NT2/D1 (cell line): ENCODE data around the gene RAMP3.
"Not testable (repeated sequence)": the region's sequence is repeated elsewhere in the genome, so short reads cannot be mapped to it uniquely, and the experiment has no call there.

Source experiments
- DNase-seq: peaks from one replicate; pipeline ENCODE4 v3.0.0-alpha.2; 2011; ENCODE audit warnings: low read depth, low spot score
- H3K27me3 ChIP-seq: 2 replicates; pipeline ENCODE4 v1.6.0; 2011; ENCODE audit warnings: mild to moderate bottlenecking; ENCODE audit not compliant: insufficient read length, insufficient read depth
- H3K36me3 ChIP-seq: 2 replicates; pipeline ENCODE4 v1.6.1; 2011; ENCODE audit warnings: mild to moderate bottlenecking, low read length, mixed read lengths; ENCODE audit not compliant: insufficient read depth, insufficient read length
- H3K4me1 ChIP-seq: 2 replicates; pipeline ENCODE4 v1.5.1; 2011; ENCODE audit not compliant: insufficient read depth, insufficient read length
- H3K4me3 ChIP-seq: 2 replicates; pipeline ENCODE4 v1.5.1; 2011; ENCODE audit warnings: low read depth; ENCODE audit not compliant: insufficient read length
- H3K9ac ChIP-seq: 2 replicates; pipeline ENCODE4 v1.6.0; 2011; ENCODE audit warnings: low read depth; ENCODE audit not compliant: insufficient read length
- H3K9me3 ChIP-seq: 2 replicates; pipeline ENCODE4 v1.5.1; 2011; ENCODE audit warnings: mild to moderate bottlenecking, low read length; ENCODE audit not compliant: insufficient read depth
- SUZ12 ChIP-seq: IDR thresholded peaks from 2 replicates; pipeline ENCODE4 v1.6.1; 2011; ENCODE audit not compliant: insufficient read length, insufficient read depth; ENCODE audit errors: extremely low read depth
- YY1 ChIP-seq: IDR thresholded peaks from 2 replicates; pipeline ENCODE4 v1.6.1; 2011; ENCODE audit not compliant: insufficient read length, insufficient read depth
- ZNF274 ChIP-seq: IDR thresholded peaks from 2 replicates; pipeline ENCODE4 v1.6.1; 2011; ENCODE audit warnings: mild to moderate bottlenecking, low read depth, low read length

RAMP3 gene

GRCh38 chr7:45163692-45164052, 6.1 kb downstream of the RAMP3 start:
- peaks cover 15% of the 10 kb centered on the region for H3K9me3 ChIP-seq
- H3K9ac ChIP-seq: no peak overlapping the region
- TF ChIP-seq SUZ12: no peak
- TF ChIP-seq YY1: no peak
- no peak for TF ChIP-seq ZNF274
- no peaks in the 10 kb centered on the region for H3K4me1 ChIP-seq
- peaks cover 11% of the 10 kb centered on the region for H3K27me3 ChIP-seq
- no peak overlapping the region for H3K4me3 ChIP-seq
- H3K36me3 ChIP-seq: no peaks in the 10 kb centered on the region
- DNase-seq: no peak

GRCh38 chr7:45164271-45164670, 6.7 kb downstream of the RAMP3 start:
- H3K9me3 ChIP-seq: peaks cover 15% of the 10 kb centered on the region
- not testable (repeated sequence) for H3K36me3 ChIP-seq, H3K27me3 ChIP-seq, H3K4me3 ChIP-seq, H3K4me1 ChIP-seq, DNase-seq, H3K9ac ChIP-seq

DNA sequence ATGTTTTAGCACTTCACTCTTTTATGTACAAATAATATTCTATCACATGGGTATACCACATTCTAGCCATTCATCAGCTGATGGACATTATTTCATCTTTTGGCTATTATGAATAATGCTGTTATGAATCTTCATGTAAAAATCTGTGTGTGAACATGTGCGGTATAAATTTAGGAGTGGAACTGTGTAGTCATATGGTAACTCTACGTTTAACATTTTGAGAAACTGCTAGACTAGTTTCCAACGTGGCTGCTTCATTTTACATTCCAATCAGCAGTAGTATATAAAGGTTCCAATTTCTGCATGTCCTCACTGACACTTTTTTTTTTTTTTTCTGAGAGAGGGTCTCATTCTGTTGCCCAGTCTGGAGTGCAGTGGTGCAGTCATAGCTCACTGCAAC, 8.3 kb downstream of the RAMP3 start:
- H3K27me3 ChIP-seq: no peaks in the 10 kb centered on the region
- H3K36me3 ChIP-seq: no peaks in the 10 kb centered on the region
- H3K4me1 ChIP-seq: no peaks in the 10 kb centered on the region
- H3K9ac ChIP-seq: no peak overlapping the region
- peaks cover 15% of the 10 kb centered on the region for H3K9me3 ChIP-seq
- DNase-seq: no peak
- H3K4me3 ChIP-seq: no peak overlapping the region
- TF ChIP-seq ZNF274 (no peak), SUZ12 (no peak), YY1 (no peak)

GRCh38 chr7:45171946-45172345, 14.4 kb downstream of the RAMP3 start:
- H3K4me1 ChIP-seq: no peaks in the 10 kb centered on the region
- H3K9ac ChIP-seq: no peak overlapping the region
- no peak overlapping the region for H3K4me3 ChIP-seq
- H3K36me3 ChIP-seq: no peaks in the 10 kb centered on the region
- no peaks in the 10 kb centered on the region for H3K9me3 ChIP-seq
- H3K27me3 ChIP-seq: no peaks in the 10 kb centered on the region
- TF ChIP-seq YY1 (no peak), SUZ12 (no peak), ZNF274 (no peak)
- no peak for DNase-seq

DNA sequence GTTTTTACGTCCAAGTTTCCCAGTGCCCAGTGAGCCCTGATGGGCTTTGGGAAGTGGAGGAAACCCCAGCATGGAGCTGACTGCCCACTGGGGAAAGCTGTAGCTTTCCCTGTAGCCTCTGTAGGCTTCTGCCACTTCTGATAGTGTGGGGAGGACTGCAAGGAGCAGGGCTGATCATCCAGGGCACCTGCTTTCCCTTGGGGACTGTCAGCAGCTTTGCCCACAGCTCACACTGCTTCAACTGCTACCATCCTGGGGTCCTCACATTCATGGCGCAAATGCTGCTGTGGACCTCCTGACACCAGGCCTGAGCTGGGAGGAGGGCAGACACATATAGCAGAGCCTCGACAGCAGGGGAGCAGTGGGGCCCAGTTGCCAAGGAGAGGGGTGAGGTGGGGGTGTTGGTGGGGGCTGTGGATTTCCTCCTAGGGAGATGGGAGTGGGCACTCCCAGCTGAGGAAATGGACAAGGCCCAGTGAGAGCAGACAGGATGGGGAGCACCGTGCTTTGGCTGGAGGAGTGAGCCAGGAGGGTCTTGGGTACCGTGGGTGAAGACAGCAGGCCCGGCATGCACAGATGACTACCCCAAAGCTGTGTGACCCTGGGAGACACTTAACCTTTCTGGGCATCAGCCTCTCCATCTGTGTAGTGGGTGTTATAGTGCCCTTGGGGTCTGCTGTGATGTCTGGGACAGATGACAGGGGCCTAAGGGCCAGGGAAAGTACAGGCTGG, 16.2 kb downstream of the RAMP3 start:
- Histone ChIP-seq H3K4me1 (no peaks in the 10 kb centered on the region), H3K36me3 (no peaks in the 10 kb centered on the region), H3K27me3 (no peaks in the 10 kb centered on the region), H3K4me3 (no peak overlapping the region), H3K9me3 (no peaks in the 10 kb centered on the region), H3K9ac (no peak overlapping the region)
- TF ChIP-seq SUZ12: no peak
- no peak for TF ChIP-seq YY1
- TF ChIP-seq ZNF274: no peak
- DNase-seq: no peak

- no peaks in the 10 kb centered on the region for H3K9me3 ChIP-seq
- H3K9ac ChIP-seq: no peak overlapping the region
- DNase-seq: no peak
- TF ChIP-seq ZNF274: no peak
- H3K36me3 ChIP-seq: no peaks in the 10 kb centered on the region
- H3K4me3 ChIP-seq: no peak overlapping the region
- peaks cover 4% of the 10 kb centered on the region for H3K27me3 ChIP-seq
- no peaks in the 10 kb centered on the region for H3K4me1 ChIP-seq
Measured at GRCh38 chr7:45174328-45174610, 16.7 kb downstream of the RAMP3 start.

GRCh38 chr7:45174966-45175765, 17.6 kb downstream of the RAMP3 start:
- TF ChIP-seq YY1: no peak
- no peak for TF ChIP-seq ZNF274
- TF ChIP-seq SUZ12: no peak
- peaks cover 4% of the 10 kb centered on the region for H3K27me3 ChIP-seq
- no peak overlapping the region for H3K4me3 ChIP-seq
- no peak for DNase-seq
- no peaks in the 10 kb centered on the region for H3K4me1 ChIP-seq
- H3K36me3 ChIP-seq: no peaks in the 10 kb centered on the region
- H3K9ac ChIP-seq: no peak overlapping the region
- H3K9me3 ChIP-seq: no peaks in the 10 kb centered on the region
